Neural cell (in vitro differentiated cells): Measurements from ENCODE around the gene TCFL5. TPM values are rescaled to one million over a fixed set of nuclear protein-coding genes. Genes with fewer than 3 reads are reported as not detected.

ENCODE experiments used
- H2AFZ ChIP-seq: fragments of 200-600, 300-800 bp; sonication (generic), shearing (Covaris generic); 2 replicates; pipeline ENCODE4 v1.6.0; 2014; ENCODE audit warnings: low read depth, mild to moderate bottlenecking, antibody characterized with exemption, low read length, moderate library complexity
- H3F3A ChIP-seq: fragments of 200-600 bp; shearing (Covaris generic); 2 replicates; pipeline ENCODE4 v1.6.1; 2016; ENCODE audit warnings: mild to moderate bottlenecking, moderate library complexity, mixed read lengths, antibody characterized with exemption, low read length; ENCODE audit not compliant: insufficient read depth, poor library complexity, severe bottlenecking
- H3K27ac ChIP-seq: fragments of 200-600, 300-800 bp; sonication (generic), shearing (Covaris generic); 2 replicates; pipeline ENCODE4 v1.5.1; 2014; ENCODE audit warnings: mild to moderate bottlenecking, low read length, moderate library complexity
- H3K27me3 ChIP-seq: fragments of 300-800, 200-600 bp; sonication (generic), shearing (Covaris generic); 2 replicates; pipeline ENCODE4 v1.6.0; 2014; ENCODE audit warnings: mild to moderate bottlenecking, low read depth, low read length, moderate library complexity; ENCODE audit not compliant: insufficient read depth
- H3K36me3 ChIP-seq: fragments of 300-800, 200-600 bp; sonication (generic), shearing (Covaris generic); 2 replicates; pipeline ENCODE4 v1.5.1; 2014; ENCODE audit warnings: mild to moderate bottlenecking, antibody characterized with exemption, low read length, moderate library complexity; ENCODE audit not compliant: insufficient read depth
- H3K4me2 ChIP-seq: fragments of 300-800, 200-600 bp; sonication (generic), shearing (Covaris generic); 2 replicates; pipeline ENCODE4 v1.6.0; 2014; ENCODE audit warnings: mild to moderate bottlenecking, low read length
- H3K4me3 ChIP-seq: fragments of 300-800, 200-600 bp; sonication (generic), shearing (Covaris generic); 2 replicates; pipeline ENCODE4 v1.5.1; 2014; ENCODE audit warnings: mild to moderate bottlenecking, low read length, moderate library complexity
- H3K79me2 ChIP-seq: fragments of 200-600 bp; shearing (Covaris generic); replicated peaks from 2 replicates; pipeline ENCODE4 v1.6.0; 2014; ENCODE audit warnings: mild to moderate bottlenecking, low read length, moderate library complexity; ENCODE audit not compliant: insufficient read depth
- H3K9ac ChIP-seq: fragments of 300-800, 200-600 bp; sonication (generic), shearing (Covaris generic); 2 replicates; pipeline ENCODE4 v1.6.1; 2016; ENCODE audit warnings: mild to moderate bottlenecking, low read length, mixed read lengths
- H3K9me2 ChIP-seq: fragments of 200-600 bp; shearing (Covaris generic); 2 replicates; pipeline ENCODE4 v1.6.1; 2016; ENCODE audit warnings: mild to moderate bottlenecking, low read length, mixed read lengths; ENCODE audit not compliant: insufficient read depth
- H3K9me3 ChIP-seq: fragments of 200-600, 300-800 bp; sonication (generic), shearing (Covaris generic); 2 replicates; pipeline ENCODE4 v1.6.1; 2016; ENCODE audit warnings: mild to moderate bottlenecking, mixed run types, low read length, moderate library complexity, mixed read lengths
- H4K20me1 ChIP-seq: fragments of 200-600 bp; shearing (Covaris generic); 2 replicates; pipeline ENCODE4 v1.6.1; 2016; ENCODE audit warnings: mild to moderate bottlenecking, mixed run types; ENCODE audit not compliant: insufficient read depth
- EP300 ChIP-seq: fragments of 450-650 bp; conservative IDR thresholded peaks from 2 replicates; pipeline ENCODE4 v1.6.1; 2014; ENCODE audit warnings: antibody characterized with exemption, mild to moderate bottlenecking, moderate library complexity; ENCODE audit not compliant: poor library complexity, severe bottlenecking
- EZH2 ChIP-seq: fragments of 200-600, 300-800 bp; shearing (Covaris generic), sonication (generic); IDR thresholded peaks from 2 replicates; pipeline ENCODE4 v1.6.1; 2014; ENCODE audit warnings: antibody characterized with exemption, low read length, borderline replicate concordance, mild to moderate bottlenecking; ENCODE audit not compliant: insufficient read depth, poor library complexity, severe bottlenecking
- MXI1 ChIP-seq: fragments of 450-650 bp; conservative IDR thresholded peaks from 2 replicates; pipeline ENCODE4 v1.6.1; 2014; ENCODE audit warnings: antibody characterized with exemption, mild to moderate bottlenecking; ENCODE audit not compliant: poor library complexity, severe bottlenecking
- POLR2AphosphoS5 ChIP-seq: IDR thresholded peaks from 2 replicates; pipeline ENCODE4 v1.6.1; 2012
- RAD21 ChIP-seq: fragments of 450-650 bp; conservative IDR thresholded peaks from 2 replicates; pipeline ENCODE4 v1.6.1; 2014; ENCODE audit warnings: antibody characterized with exemption, mild to moderate bottlenecking, moderate library complexity
- SMC3 ChIP-seq: fragments of 450-650 bp; conservative IDR thresholded peaks from 2 replicates; pipeline ENCODE4 v1.6.1; 2014; ENCODE audit warnings: antibody characterized with exemption, mild to moderate bottlenecking, moderate library complexity; ENCODE audit not compliant: poor library complexity
- TAF1 ChIP-seq: IDR thresholded peaks from 2 replicates; pipeline ENCODE4 v1.6.1; 2012; ENCODE audit warnings: low read depth
- polyA plus RNA-seq: library from polyadenylated mRNA; depleted of rRNA; stranded (reverse); fragments of >200 nt; gene quantifications from 2 replicates; pipeline ENCODE4 v1.2.3, GENCODE V29; 2014
- TF ChIP-seq, protein P1 (sequence below): IDR thresholded peaks from 2 replicates; pipeline ENCODE4 v1.6.1; 2012; ENCODE audit warnings: borderline replicate concordance
- TF ChIP-seq, protein P2 (sequence below): fragments of 450-650 bp; IDR thresholded peaks from 2 replicates; pipeline ENCODE4 v1.5.1; 2014; ENCODE audit warnings: antibody characterized with exemption, mild to moderate bottlenecking, moderate library complexity; ENCODE audit not compliant: poor library complexity, severe bottlenecking

The TCFL5 gene
- polyA plus RNA-seq, 1 donor from 2014 or later = 9.8 TPM

DNA sequence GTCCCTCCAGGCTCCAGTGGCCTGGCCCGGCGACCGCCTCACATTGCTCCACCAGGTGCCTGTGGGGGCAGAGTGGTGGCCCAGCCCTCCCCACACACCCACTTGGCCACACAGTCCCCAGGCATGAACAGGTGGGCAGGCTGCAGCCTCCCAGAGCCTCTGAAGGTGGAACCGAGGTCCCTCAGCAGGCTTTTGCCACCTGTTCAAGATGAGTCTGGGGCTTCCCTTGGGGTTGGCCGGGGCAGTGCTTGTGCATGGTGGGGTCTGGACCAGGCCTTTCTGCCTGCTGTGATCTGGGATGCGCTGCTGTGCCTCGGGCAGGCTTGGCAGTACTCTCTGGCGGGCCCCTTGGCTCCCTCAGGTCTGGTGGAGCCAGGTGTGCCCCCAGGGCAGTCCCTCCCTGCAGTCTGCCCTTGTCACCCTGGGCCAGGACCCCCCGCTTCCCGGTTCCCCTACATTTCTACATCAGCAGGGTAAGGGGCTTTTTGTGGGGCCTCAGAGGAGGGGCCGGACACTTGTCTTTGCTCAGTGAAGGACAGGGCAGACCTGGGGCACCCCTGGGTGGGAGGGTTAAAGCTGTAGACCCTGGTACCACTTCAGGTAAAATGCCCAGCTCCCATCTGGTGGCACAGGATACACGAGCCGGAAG is 47.4 kb downstream of the TCFL5 start:
- Histone ChIP-seq H3K27ac (no peak overlapping the region), H3K9me3 (no peaks in the 10 kb centered on the region), H3K27me3 (peaks cover 25% of the 10 kb centered on the region), H3K79me2 (no peaks in the 10 kb centered on the region), H3K4me2 (no peak overlapping the region), H3K36me3 (no peaks in the 10 kb centered on the region), H3K9ac (no peak overlapping the region), H3K4me3 (no peak overlapping the region), H4K20me1 (no peaks in the 10 kb centered on the region), H2AFZ (no peak overlapping the region), H3K9me2 (no peaks in the 10 kb centered on the region), H3F3A (no peaks in the 10 kb centered on the region)
- TF ChIP-seq RAD21 = no peak
- TF ChIP-seq, protein P1, sequence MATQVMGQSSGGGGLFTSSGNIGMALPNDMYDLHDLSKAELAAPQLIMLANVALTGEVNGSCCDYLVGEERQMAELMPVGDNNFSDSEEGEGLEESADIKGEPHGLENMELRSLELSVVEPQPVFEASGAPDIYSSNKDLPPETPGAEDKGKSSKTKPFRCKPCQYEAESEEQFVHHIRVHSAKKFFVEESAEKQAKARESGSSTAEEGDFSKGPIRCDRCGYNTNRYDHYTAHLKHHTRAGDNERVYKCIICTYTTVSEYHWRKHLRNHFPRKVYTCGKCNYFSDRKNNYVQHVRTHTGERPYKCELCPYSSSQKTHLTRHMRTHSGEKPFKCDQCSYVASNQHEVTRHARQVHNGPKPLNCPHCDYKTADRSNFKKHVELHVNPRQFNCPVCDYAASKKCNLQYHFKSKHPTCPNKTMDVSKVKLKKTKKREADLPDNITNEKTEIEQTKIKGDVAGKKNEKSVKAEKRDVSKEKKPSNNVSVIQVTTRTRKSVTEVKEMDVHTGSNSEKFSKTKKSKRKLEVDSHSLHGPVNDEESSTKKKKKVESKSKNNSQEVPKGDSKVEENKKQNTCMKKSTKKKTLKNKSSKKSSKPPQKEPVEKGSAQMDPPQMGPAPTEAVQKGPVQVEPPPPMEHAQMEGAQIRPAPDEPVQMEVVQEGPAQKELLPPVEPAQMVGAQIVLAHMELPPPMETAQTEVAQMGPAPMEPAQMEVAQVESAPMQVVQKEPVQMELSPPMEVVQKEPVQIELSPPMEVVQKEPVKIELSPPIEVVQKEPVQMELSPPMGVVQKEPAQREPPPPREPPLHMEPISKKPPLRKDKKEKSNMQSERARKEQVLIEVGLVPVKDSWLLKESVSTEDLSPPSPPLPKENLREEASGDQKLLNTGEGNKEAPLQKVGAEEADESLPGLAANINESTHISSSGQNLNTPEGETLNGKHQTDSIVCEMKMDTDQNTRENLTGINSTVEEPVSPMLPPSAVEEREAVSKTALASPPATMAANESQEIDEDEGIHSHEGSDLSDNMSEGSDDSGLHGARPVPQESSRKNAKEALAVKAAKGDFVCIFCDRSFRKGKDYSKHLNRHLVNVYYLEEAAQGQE = no peak
- TF ChIP-seq SMC3 = no peak
- TF ChIP-seq MXI1 = no peak
- no peak for TF ChIP-seq EZH2
- no peak for TF ChIP-seq TAF1
- TF ChIP-seq POLR2AphosphoS5 = no peak
- no peak for TF ChIP-seq EP300
- TF ChIP-seq, protein P2, sequence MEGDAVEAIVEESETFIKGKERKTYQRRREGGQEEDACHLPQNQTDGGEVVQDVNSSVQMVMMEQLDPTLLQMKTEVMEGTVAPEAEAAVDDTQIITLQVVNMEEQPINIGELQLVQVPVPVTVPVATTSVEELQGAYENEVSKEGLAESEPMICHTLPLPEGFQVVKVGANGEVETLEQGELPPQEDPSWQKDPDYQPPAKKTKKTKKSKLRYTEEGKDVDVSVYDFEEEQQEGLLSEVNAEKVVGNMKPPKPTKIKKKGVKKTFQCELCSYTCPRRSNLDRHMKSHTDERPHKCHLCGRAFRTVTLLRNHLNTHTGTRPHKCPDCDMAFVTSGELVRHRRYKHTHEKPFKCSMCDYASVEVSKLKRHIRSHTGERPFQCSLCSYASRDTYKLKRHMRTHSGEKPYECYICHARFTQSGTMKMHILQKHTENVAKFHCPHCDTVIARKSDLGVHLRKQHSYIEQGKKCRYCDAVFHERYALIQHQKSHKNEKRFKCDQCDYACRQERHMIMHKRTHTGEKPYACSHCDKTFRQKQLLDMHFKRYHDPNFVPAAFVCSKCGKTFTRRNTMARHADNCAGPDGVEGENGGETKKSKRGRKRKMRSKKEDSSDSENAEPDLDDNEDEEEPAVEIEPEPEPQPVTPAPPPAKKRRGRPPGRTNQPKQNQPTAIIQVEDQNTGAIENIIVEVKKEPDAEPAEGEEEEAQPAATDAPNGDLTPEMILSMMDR = no peak

DNA sequence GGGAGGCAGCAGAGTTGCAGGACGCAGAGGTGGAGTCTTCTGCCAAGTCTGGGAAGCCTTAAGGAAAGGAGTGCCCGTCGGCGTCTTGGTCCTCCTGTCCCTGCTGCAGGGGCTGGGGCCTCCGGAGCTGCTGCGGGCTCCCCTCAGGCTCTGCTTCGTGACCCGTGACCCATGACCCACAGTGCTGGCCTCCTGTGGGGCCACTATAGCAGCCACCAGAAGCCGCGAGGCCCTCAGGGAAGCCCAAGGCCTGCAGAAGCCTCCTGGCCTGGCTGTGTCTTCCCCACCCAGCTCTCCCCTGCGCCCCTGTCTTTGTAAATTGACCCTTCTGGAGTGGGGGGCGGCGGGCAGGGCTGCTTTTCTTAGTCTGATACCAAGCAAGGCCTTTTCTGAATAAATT is 48.0 kb downstream of the TCFL5 start:
- H3K27ac ChIP-seq = no peak overlapping the region
- TF ChIP-seq, protein P2 = no peak
- TF ChIP-seq MXI1 (no peak), EZH2 (no peak), SMC3 (no peak), POLR2AphosphoS5 (no peak), TAF1 (no peak), RAD21 (no peak), EP300 (no peak)
- TF ChIP-seq, protein P1 = no peak
- no peaks in the 10 kb centered on the region for H3K79me2 ChIP-seq
- H3K9me3 ChIP-seq = no peaks in the 10 kb centered on the region
- H3K9ac ChIP-seq = no peak overlapping the region
- no peak overlapping the region for H3K4me3 ChIP-seq
- no peaks in the 10 kb centered on the region for H3F3A ChIP-seq
- H2AFZ ChIP-seq = no peak overlapping the region
- no peaks in the 10 kb centered on the region for H3K9me2 ChIP-seq
- H3K36me3 ChIP-seq = no peaks in the 10 kb centered on the region
- H3K27me3 ChIP-seq = peaks cover 25% of the 10 kb centered on the region
- H3K4me2 ChIP-seq = no peak overlapping the region
- H4K20me1 ChIP-seq = no peaks in the 10 kb centered on the region
